Ascending aorta (tissue), 2 donors: ENCODE results near the gene CLDN20. TPM values are rescaled to one million over a fixed set of nuclear protein-coding genes. Genes with fewer than 3 reads are reported as not detected.

Experiments used
- DNase-seq, 2 donors: peaks; one replicate each; pipeline ENCODE4 v3.0.0-alpha.2; 2019; ENCODE audit warnings: low spot score in 2 of 2
- H3K27ac ChIP-seq, 2 donors: fragments of 200-600 bp; sonication (generic); one replicate each; pipeline ENCODE4 v1.5.1; 2016 to 2017; ENCODE audit warnings: mild to moderate bottlenecking in 1 of 2
- H3K27me3 ChIP-seq: fragments of 200-600 bp; sonication (generic); one replicate; pipeline ENCODE4 v1.5.1; 2017
- H3K36me3 ChIP-seq, 2 donors: fragments of 200-600 bp; sonication (generic); one replicate each; pipeline ENCODE4 v1.5.1; 2016
- H3K4me1 ChIP-seq, 2 donors: fragments of 200-600 bp; sonication (generic); one replicate each; pipeline ENCODE4 v1.5.1; 2016 to 2017; ENCODE audit warnings: mild to moderate bottlenecking in 1 of 2
- H3K4me3 ChIP-seq, 2 donors: fragments of 200-600 bp; sonication (generic); one replicate each; pipeline ENCODE4 v1.5.1; 2016 to 2017; ENCODE audit warnings: mild to moderate bottlenecking in 1 of 2
- H3K9me3 ChIP-seq, 2 donors: fragments of 200-600 bp; sonication (generic); one replicate each; pipeline ENCODE4 v1.5.1; 2016
- intact Hi-C: fragments of 100-400 bp; cut with DNase I; formaldehyde crosslinking; loops from one replicate; pipeline ENCODE4 v1.15.1; 2023
- total RNA-seq: library from RNA; depleted of rRNA; stranded (reverse); fragments of >200 nt; gene quantifications from one replicate; pipeline ENCODE4 v1.1.0, GENCODE V29; 2016
- TF ChIP-seq, protein P1 (sequence below), 3 experiments: fragments of 200-600 bp in 2 of 3; fragments of 450-650 bp in 1 of 3; sonication (generic) in 2 of 3; IDR thresholded peaks; one replicate each; pipeline ENCODE4 v1.5.1; 2016 to 2019; ENCODE audit warnings: antibody characterized with exemption in 3 of 3, mild to moderate bottlenecking in 1 of 3, moderate library complexity in 1 of 3

The CLDN20 gene
- total RNA-seq, 1 donor from 2014 or later = not detected

- intact Hi-C loops = loop anchor here (5.0 kb wide), 2 partner anchors 91 to 166 kb away; no protein-coding TSS in a partner anchor
- no peak overlapping the region for H3K4me3 ChIP-seq
- DNase-seq = no peak
- H3K9me3 ChIP-seq = no peaks in the 10 kb centered on the region
- H3K27me3 ChIP-seq = no peaks in the 10 kb centered on the region
- H3K36me3 ChIP-seq = no peaks in the 10 kb centered on the region
- TF ChIP-seq, protein P1, sequence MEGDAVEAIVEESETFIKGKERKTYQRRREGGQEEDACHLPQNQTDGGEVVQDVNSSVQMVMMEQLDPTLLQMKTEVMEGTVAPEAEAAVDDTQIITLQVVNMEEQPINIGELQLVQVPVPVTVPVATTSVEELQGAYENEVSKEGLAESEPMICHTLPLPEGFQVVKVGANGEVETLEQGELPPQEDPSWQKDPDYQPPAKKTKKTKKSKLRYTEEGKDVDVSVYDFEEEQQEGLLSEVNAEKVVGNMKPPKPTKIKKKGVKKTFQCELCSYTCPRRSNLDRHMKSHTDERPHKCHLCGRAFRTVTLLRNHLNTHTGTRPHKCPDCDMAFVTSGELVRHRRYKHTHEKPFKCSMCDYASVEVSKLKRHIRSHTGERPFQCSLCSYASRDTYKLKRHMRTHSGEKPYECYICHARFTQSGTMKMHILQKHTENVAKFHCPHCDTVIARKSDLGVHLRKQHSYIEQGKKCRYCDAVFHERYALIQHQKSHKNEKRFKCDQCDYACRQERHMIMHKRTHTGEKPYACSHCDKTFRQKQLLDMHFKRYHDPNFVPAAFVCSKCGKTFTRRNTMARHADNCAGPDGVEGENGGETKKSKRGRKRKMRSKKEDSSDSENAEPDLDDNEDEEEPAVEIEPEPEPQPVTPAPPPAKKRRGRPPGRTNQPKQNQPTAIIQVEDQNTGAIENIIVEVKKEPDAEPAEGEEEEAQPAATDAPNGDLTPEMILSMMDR (IDR thresholded peaks at IDR 0.05) = no peak
- no peak overlapping the region for H3K27ac ChIP-seq
- H3K4me1 ChIP-seq = no peaks in the 10 kb centered on the region
These were observed 62.1 kb downstream of the CLDN20 start for GRCh38 chr6:155325700-155326516.

Other genes with a start within 250 kb of the CLDN20 start
- 2.9 TPM for gene TFB1M, start 50.5 kb downstream of the CLDN20 start, total RNA-seq
- not detected for gene NOX3, start 191.8 kb downstream of the CLDN20 start, total RNA-seq